ENCODE measurements around the gene CENPC.

Gene CENPC

GRCh38 chr4:67545199-67546003, at the start of gene CENPC:
CENPC (minus strand) TSS chr4:67545503; CDS start chr4:67545355, 148 bp downstream.
- peak within 1 kb of the TSS; percentile 97 for H3K4me3 ChIP-seq (ENCODE audit: low read depth, low read length)
- no peak for TF ChIP-seq CTCF (IDR thresholded peaks at IDR 0.05; ENCODE audit: insufficient read depth, low read depth, low read length, missing control alignments)
- peak; percentile 99 for DNase-seq (ENCODE audit: low read depth)

- no peak for DNase-seq (ENCODE audit: low read depth)
- TF ChIP-seq CTCF (IDR thresholded peaks at IDR 0.05; ENCODE audit: insufficient read depth, low read depth, low read length, missing control alignments) = no peak
- H3K4me3 ChIP-seq (ENCODE audit: low read depth, low read length) = no peak overlapping the region
These were observed 48.5 kb upstream of the CENPC start for GRCh38 chr4:67593741-67594175.

- no peak for DNase-seq (ENCODE audit: low read depth)
- no peak overlapping the region for H3K4me3 ChIP-seq (ENCODE audit: low read depth, low read length)
- no peak for TF ChIP-seq CTCF (IDR thresholded peaks at IDR 0.05; ENCODE audit: insufficient read depth, low read depth, low read length, missing control alignments)
These were observed 41.9 kb upstream of the CENPC start for GRCh38 chr4:67587156-67587555.

GRCh38 chr4:67584496-67584895, 39.2 kb upstream of the CENPC start:
- TF ChIP-seq CTCF (IDR thresholded peaks at IDR 0.05; ENCODE audit: insufficient read depth, low read depth, low read length, missing control alignments) = no peak
- H3K4me3 ChIP-seq (ENCODE audit: low read depth, low read length) = no peak overlapping the region
- no peak for DNase-seq (ENCODE audit: low read depth)

GRCh38 chr4:67581913-67582312, 36.6 kb upstream of the CENPC start:
- DNase-seq (ENCODE audit: low read depth) = no peak
- TF ChIP-seq CTCF (IDR thresholded peaks at IDR 0.05; ENCODE audit: insufficient read depth, low read depth, low read length, missing control alignments) = no peak
- H3K4me3 ChIP-seq (ENCODE audit: low read depth, low read length) = no peak overlapping the region

GRCh38 chr4:67581208-67581857, 36.0 kb upstream of the CENPC start:
- DNase-seq (ENCODE audit: low read depth) = peak; percentile 56
- no peak overlapping the region for H3K4me3 ChIP-seq (ENCODE audit: low read depth, low read length)
- TF ChIP-seq CTCF (IDR thresholded peaks at IDR 0.05; ENCODE audit: insufficient read depth, low read depth, low read length, missing control alignments) = no peak

Data from GM12865 (cell line).